SK-N-SH treated with all-trans-retinoic acid at 6 μM for 48 hours (cell line): ENCODE results near the gene FBXL17.

Experiments
- ATAC-seq: fragments of 200-7000 bp; cut with Tn5 transposase; 3 replicates; pipeline ENCODE4 v1.9.1; 2020; ENCODE audit warnings: mild to moderate bottlenecking, moderate library complexity
- ARNTL ChIP-seq: fragments of 450-650 bp; formaldehyde crosslinking; IDR thresholded peaks from 2 replicates; pipeline ENCODE4 v1.5.0; 2020; ENCODE audit warnings: low read depth, mild to moderate bottlenecking, moderate library complexity, borderline replicate concordance
- BACH2 ChIP-seq: fragments of 250-450 bp; sonication (Bioruptor Pico); IDR thresholded peaks from 2 replicates; pipeline ENCODE4 v1.9.0; 2021; ENCODE audit warnings: mild to moderate bottlenecking, borderline replicate concordance
- CSDC2 ChIP-seq: fragments of 250-450 bp; sonication (Bioruptor Pico); IDR thresholded peaks from 2 replicates; pipeline ENCODE4 v1.5.0; 2020; ENCODE audit warnings: mild to moderate bottlenecking, moderate library complexity
- ESRRG ChIP-seq: fragments of 250-450 bp; sonication (Bioruptor Pico); IDR thresholded peaks from 2 replicates; pipeline ENCODE4 v1.6.1; 2021; ENCODE audit warnings: mild to moderate bottlenecking
- GLIS3 ChIP-seq: fragments of 250-450 bp; sonication (Bioruptor Pico); IDR thresholded peaks from 2 replicates; pipeline ENCODE4 v1.5.0; 2020; ENCODE audit warnings: mild to moderate bottlenecking, moderate library complexity
- ISL1 ChIP-seq: fragments of 250-450 bp; sonication (Bioruptor Pico); IDR thresholded peaks from 2 replicates; pipeline ENCODE4 v2.1.2; 2022; ENCODE audit warnings: mild to moderate bottlenecking, moderate library complexity
- OSR1 ChIP-seq: fragments of 250-450 bp; sonication (Bioruptor Pico); IDR thresholded peaks from 2 replicates; pipeline ENCODE4 v1.8.0; 2022; ENCODE audit warnings: moderate library complexity, mild to moderate bottlenecking, inconsistent platforms
- POU6F1 ChIP-seq: fragments of 250-450 bp; sonication (Bioruptor Pico); IDR thresholded peaks from 2 replicates; pipeline ENCODE4 v1.8.0; 2021; ENCODE audit warnings: low read depth, mild to moderate bottlenecking, moderate library complexity, borderline replicate concordance
- PPARA ChIP-seq: fragments of 250-450 bp; sonication (Bioruptor Pico); IDR thresholded peaks from 2 replicates; pipeline ENCODE4 v1.5.0; 2020; ENCODE audit warnings: mild to moderate bottlenecking, borderline replicate concordance
- RARB ChIP-seq: fragments of 250-450 bp; sonication (Bioruptor Pico); IDR thresholded peaks from 2 replicates; pipeline ENCODE4 v1.8.0; 2021; ENCODE audit warnings: mild to moderate bottlenecking, moderate library complexity
- SNAI2 ChIP-seq: fragments of 250-450 bp; sonication (Bioruptor Pico); IDR thresholded peaks from 2 replicates; pipeline ENCODE4 v1.5.0; 2020; ENCODE audit warnings: mild to moderate bottlenecking, moderate library complexity
- TCF4 ChIP-seq: fragments of 250-450 bp; sonication (Bioruptor Pico); IDR thresholded peaks from 2 replicates; pipeline ENCODE4 v1.8.0; 2021; ENCODE audit warnings: mild to moderate bottlenecking, moderate library complexity, borderline replicate concordance
- TOX ChIP-seq: fragments of 250-450 bp; sonication (Bioruptor Pico); IDR thresholded peaks from 2 replicates; pipeline ENCODE4 v1.8.0; 2021; ENCODE audit warnings: mild to moderate bottlenecking, moderate library complexity, borderline replicate concordance
- TSHZ2 ChIP-seq: fragments of 250-450 bp; sonication (Bioruptor Pico); IDR thresholded peaks from 2 replicates; pipeline ENCODE4 v1.5.0; 2020; ENCODE audit warnings: mild to moderate bottlenecking, moderate library complexity
- ZC3H10 ChIP-seq: fragments of 250-450 bp; sonication (Bioruptor Pico); IDR thresholded peaks from 2 replicates; pipeline ENCODE4 v1.5.1; 2021; ENCODE audit warnings: mild to moderate bottlenecking, moderate library complexity
- ZFP3 ChIP-seq: fragments of 250-450 bp; sonication (Bioruptor Pico); IDR thresholded peaks from 2 replicates; pipeline ENCODE4 v1.5.0; 2020; ENCODE audit warnings: mild to moderate bottlenecking, moderate library complexity
- ZFP30 ChIP-seq: fragments of 450-650 bp; formaldehyde crosslinking; IDR thresholded peaks from 2 replicates; pipeline ENCODE4 v1.5.0; 2022; ENCODE audit warnings: mild to moderate bottlenecking, moderate library complexity
- ZNF565 ChIP-seq: fragments of 450-650 bp; formaldehyde crosslinking; conservative IDR thresholded peaks from 2 replicates; pipeline ENCODE4 v1.5.0; 2020; ENCODE audit warnings: low read depth, mild to moderate bottlenecking, moderate library complexity
- ZNF70 ChIP-seq: fragments of 450-650 bp; formaldehyde crosslinking; IDR thresholded peaks from 2 replicates; pipeline ENCODE4 v1.5.0; 2020; ENCODE audit warnings: mild to moderate bottlenecking, moderate library complexity
- ZNF8 ChIP-seq: fragments of 450-650 bp; formaldehyde crosslinking; IDR thresholded peaks from 2 replicates; pipeline ENCODE4 v1.5.0; 2020; ENCODE audit warnings: mild to moderate bottlenecking, moderate library complexity
- TF ChIP-seq, protein P1 (sequence below): fragments of 250-450 bp; sonication (Bioruptor Pico); IDR thresholded peaks from 2 replicates; pipeline ENCODE4 v1.5.1; 2020; ENCODE audit warnings: low read depth, mild to moderate bottlenecking, moderate library complexity
- TF ChIP-seq, protein P2 (sequence below): fragments of 250-450 bp; sonication (Bioruptor Pico); IDR thresholded peaks from 2 replicates; pipeline ENCODE4 v1.8.0; 2020; ENCODE audit warnings: mild to moderate bottlenecking, moderate library complexity, borderline replicate concordance
- TF ChIP-seq, protein P3 (sequence below): fragments of 250-450 bp; sonication (Bioruptor Pico); IDR thresholded peaks from 2 replicates; pipeline ENCODE4 v1.5.1; 2021; ENCODE audit warnings: mild to moderate bottlenecking, moderate library complexity

Gene FBXL17

GRCh38 chr5:108174286-108174685, 207.6 kb downstream of the FBXL17 start:
- no peak for ATAC-seq
- TF ChIP-seq ZNF8 (CRISPR knock-in tag) (no peak), ZFP30 (CRISPR knock-in tag) (no peak), ZNF565 (CRISPR knock-in tag) (no peak), TSHZ2 (CRISPR knock-in tag) (no peak), RARB (no peak), POU6F1 (CRISPR knock-in tag) (no peak), ESRRG (CRISPR knock-in tag) (no peak), BACH2 (CRISPR knock-in tag) (no peak), GLIS3 (CRISPR knock-in tag) (no peak), ZC3H10 (CRISPR knock-in tag) (no peak), ZFP3 (no peak), TOX (CRISPR knock-in tag) (no peak), CSDC2 (CRISPR knock-in tag) (no peak), ARNTL (CRISPR knock-in tag) (no peak), SNAI2 (CRISPR knock-in tag) (no peak), TCF4 (no peak), ISL1 (CRISPR knock-in tag) (no peak)
- TF ChIP-seq, protein P1, sequence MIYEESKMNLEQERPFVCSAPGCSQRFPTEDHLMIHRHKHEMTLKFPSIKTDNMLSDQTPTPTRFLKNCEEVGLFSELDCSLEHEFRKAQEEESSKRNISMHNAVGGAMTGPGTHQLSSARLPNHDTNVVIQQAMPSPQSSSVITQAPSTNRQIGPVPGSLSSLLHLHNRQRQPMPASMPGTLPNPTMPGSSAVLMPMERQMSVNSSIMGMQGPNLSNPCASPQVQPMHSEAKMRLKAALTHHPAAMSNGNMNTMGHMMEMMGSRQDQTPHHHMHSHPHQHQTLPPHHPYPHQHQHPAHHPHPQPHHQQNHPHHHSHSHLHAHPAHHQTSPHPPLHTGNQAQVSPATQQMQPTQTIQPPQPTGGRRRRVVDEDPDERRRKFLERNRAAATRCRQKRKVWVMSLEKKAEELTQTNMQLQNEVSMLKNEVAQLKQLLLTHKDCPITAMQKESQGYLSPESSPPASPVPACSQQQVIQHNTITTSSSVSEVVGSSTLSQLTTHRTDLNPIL: no peak
- TF ChIP-seq, protein P2, sequence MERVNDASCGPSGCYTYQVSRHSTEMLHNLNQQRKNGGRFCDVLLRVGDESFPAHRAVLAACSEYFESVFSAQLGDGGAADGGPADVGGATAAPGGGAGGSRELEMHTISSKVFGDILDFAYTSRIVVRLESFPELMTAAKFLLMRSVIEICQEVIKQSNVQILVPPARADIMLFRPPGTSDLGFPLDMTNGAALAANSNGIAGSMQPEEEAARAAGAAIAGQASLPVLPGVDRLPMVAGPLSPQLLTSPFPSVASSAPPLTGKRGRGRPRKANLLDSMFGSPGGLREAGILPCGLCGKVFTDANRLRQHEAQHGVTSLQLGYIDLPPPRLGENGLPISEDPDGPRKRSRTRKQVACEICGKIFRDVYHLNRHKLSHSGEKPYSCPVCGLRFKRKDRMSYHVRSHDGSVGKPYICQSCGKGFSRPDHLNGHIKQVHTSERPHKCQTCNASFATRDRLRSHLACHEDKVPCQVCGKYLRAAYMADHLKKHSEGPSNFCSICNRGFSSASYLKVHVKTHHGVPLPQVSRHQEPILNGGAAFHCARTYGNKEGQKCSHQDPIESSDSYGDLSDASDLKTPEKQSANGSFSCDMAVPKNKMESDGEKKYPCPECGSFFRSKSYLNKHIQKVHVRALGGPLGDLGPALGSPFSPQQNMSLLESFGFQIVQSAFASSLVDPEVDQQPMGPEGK: no peak

DNA sequence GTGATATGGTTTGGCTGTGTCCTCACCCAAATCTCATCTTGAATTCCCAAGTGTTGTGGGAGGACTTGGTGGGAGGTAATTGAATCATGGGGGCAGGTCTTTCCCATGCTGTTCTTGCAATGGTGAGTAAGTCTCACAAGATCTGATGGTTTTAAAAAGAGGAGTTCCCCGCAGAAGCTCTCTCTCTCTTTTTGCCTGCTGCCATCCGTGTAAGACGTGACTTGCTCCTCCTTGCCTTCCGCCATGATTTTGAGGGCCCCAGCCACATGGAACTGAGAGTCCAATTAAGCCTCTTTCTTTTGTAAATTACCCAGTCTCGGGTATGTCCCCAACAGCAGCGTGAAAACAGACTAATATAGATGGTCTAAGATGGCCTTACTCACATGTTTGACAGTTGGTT, 210.1 kb downstream of the FBXL17 start:
- TF ChIP-seq ARNTL (CRISPR knock-in tag) (no peak), ISL1 (CRISPR knock-in tag) (no peak), OSR1 (CRISPR knock-in tag) (no peak), ZNF70 (no peak), SNAI2 (CRISPR knock-in tag) (no peak), RARB (no peak), POU6F1 (CRISPR knock-in tag) (no peak), GLIS3 (CRISPR knock-in tag) (no peak), ESRRG (CRISPR knock-in tag) (no peak), PPARA (CRISPR knock-in tag) (no peak), ZFP3 (no peak), ZC3H10 (CRISPR knock-in tag) (no peak), TCF4 (no peak), TOX (CRISPR knock-in tag) (no peak), BACH2 (CRISPR knock-in tag) (no peak), ZNF565 (CRISPR knock-in tag) (no peak)
- TF ChIP-seq, protein P3, sequence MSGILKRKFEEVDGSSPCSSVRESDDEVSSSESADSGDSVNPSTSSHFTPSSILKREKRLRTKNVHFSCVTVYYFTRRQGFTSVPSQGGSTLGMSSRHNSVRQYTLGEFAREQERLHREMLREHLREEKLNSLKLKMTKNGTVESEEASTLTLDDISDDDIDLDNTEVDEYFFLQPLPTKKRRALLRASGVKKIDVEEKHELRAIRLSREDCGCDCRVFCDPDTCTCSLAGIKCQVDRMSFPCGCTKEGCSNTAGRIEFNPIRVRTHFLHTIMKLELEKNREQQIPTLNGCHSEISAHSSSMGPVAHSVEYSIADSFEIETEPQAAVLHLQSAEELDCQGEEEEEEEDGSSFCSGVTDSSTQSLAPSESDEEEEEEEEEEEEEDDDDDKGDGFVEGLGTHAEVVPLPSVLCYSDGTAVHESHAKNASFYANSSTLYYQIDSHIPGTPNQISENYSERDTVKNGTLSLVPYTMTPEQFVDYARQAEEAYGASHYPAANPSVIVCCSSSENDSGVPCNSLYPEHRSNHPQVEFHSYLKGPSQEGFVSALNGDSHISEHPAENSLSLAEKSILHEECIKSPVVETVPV (CRISPR knock-in tag): no peak
- TF ChIP-seq, protein P2: no peak
- TF ChIP-seq, protein P1: no peak
- ATAC-seq: no peak
